HG02763 (cell line): ENCODE data around the gene CENPL.
A peak's percentile ranks its signal among the peaks of the same experiment; 100 is the strongest.
"Not testable (repeated sequence)": the region's sequence is repeated elsewhere in the genome, so short reads cannot be mapped to it uniquely, and the experiment has no call there.

Experiments used
- ATAC-seq: cut with Tn5 transposase; IDR thresholded peaks from one replicate; pipeline ENCODE4 v1.9.1; 2021; ENCODE audit warnings: mild to moderate bottlenecking, moderate library complexity; ENCODE audit not compliant: unreplicated experiment

CENPL gene

DNA sequence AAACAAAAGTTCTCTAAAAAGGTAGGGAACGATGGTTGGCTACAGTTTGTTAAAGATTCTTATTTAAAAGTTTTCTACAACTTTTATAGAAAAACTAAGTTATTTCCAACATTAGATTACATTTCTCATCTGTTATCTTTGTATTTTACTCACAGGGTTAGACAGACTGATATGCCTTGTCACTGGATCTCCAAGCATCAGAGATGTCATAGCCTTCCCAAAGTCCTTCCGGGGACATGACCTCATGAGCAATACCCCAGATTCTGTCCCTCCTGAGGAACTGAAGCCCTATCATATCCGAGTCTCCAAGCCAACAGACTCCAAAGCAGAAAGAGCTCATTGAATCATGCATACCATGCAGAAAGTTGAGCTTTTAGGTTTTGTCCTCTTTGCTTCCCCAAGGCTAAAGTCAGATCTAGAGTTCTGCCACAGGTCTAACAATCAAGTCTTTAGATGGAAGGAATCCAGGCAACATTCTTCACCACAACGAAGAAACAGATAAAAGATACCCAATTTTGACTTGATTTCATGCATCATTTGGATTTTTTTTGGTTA, 32.8 kb upstream of the CENPL start:
- no peak for ATAC-seq

DNA sequence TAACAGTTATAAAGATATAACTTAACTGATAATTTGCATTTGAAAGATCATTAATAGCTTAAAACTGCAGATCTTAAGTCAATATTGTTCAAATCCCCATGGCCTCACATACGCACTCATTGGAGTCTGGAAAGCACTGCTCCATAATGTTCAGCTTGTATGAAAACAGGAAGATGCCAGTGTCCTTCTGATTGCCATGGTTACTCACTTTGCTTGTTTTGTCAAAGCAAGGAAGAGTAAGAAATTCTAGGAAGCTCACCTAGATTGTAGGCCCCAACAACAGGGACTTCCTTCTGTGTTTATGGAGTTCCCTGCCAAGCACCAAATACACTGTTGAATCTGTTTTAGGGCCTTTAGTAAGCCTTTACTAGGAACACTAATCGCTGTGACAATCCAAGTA, 32.2 kb upstream of the CENPL start:
- no peak for ATAC-seq

DNA sequence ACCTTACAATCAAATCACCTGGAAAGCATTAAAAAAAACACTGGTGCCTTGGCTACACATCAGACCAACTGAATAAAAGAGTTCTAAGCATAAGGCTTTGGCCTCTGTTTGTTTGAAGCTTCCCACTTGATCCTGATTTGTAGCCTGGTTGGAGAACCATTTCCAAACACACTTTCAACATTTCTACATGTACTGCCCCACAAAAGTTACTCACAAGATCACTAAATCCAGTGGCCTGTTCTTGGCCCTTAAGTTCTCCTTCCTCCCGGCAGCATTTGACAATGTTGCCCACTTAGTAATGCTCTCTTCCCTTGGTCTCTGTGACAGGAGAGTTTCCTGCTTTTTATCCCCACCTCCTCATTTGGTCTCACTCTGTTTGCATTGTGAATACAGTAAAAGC, 31.3 kb upstream of the CENPL start:
- ATAC-seq: no peak

DNA sequence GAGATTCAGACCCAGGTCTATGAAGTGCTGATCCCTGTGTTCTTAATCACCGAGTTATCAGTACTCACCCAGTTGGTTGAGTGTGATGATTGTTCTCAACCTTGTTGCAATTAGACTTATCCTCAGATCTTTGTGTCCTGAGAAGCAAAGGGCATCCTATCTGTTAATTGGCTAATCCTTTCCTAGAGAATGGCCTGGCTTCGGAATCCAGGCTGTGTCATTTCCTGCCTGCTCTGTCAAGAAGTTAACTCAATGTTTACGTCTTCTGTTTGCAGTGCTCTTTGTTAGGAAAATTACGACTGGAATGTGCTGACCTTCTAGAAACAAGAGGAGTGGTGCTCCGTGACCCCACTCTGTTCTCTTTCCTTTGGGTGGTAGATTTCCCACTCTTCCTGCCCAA, 28.4 kb upstream of the CENPL start:
- no peak for ATAC-seq

DNA sequence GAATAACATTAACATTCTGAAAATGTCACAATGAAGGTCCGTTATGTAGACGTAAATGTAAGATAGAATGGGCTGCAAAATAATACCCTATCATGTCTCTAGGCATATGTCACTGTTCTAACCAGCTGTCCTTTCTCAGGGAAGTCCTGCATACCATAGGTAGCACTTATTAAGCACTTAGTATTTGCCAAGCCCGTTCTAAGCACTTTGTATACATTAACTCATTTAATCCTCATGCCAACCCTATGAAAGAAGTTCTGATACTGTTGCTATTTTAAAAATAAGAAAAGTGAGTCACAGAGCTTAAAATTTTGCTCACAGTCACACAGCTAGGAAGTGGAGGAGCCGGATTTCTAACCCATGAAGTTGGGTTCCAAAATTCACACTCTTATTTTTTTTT, 27.4 kb upstream of the CENPL start:
- ATAC-seq: no peak

DNA sequence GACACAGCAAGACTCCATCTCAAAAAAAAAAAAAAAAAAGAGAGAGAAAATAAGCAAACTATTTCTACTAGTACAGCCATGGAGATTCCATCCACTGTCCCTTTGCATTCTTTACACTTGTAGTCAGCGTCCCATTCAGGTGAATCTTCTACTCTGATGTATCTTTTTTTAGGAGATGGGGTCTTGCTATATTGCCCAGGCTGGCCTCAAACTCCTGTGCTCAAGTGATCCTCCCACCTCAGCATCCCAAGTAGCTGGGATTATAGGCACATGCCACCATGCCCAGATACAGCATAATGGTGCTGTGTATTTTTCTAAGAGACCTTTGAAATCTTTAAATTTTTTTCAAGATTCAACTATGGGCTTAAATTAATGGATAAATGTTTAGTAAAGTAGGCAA, 8.1 kb upstream of the CENPL start:
- ATAC-seq: no peak

DNA sequence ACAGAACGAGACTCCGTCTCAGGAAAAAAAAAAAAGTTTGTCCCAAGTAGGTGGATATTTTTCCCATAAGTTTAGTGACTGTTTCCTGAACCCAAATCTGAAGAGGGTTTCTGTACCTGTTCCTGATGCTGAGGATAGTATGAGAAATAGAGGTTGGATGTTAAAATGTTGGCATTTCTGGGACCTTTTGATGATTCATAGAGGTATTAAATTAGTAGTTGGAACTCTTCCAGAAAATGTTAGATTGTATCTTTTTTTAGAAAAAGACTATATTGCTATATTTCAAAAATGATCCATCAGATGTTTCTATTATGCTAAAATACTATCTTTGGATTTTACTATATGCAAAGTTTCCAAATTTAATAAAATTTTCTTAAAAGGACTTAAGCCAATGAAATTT, 2.9 kb upstream of the CENPL start:
- ATAC-seq: no peak

DNA sequence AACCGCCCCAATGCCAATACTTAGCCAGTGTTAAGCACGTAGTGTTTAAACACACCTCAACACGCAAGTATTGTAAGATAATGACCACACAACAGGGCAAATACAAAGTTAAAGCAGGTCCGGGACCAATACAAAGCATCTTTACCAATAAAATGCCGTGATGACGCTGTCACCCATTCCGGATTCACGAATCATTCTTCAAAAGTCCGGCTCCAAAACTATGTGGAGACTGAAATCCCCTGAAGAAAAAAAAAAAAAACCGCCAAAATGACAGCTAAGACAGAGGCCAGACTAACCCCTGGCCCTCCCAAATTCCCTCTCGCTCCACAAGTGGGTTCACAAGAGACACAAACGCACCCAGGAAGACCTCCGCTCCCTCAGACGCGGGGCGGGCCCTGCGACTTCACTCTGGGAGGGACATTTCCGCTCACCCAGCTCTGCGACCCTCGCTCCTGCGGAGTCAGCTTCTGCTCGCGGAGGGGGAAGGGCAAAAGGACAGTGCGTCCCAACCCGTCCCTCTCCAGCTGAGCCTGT, 835 bp downstream of the CENPL start:
- ATAC-seq: peak; percentile 31

DNA sequence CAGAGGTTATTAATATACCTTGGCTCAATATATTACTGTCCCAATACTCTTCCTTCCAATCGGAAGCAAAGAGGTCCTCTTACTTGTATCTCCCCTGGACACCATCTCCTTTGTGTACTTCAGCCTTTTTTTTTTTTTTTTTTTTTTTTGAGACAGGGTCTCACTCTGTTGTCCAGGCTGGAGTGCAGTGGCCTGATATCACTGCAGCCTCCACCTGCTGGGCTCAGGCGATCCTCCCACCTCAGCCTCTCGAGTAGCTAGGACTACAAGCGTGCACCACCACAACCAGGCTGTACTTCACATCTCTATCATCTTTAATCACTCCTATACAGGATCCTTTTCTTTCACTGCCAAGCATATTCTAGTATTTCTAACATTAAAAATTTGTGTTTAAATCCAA, 3.0 kb downstream of the CENPL start:
- ATAC-seq: no peak

DNA sequence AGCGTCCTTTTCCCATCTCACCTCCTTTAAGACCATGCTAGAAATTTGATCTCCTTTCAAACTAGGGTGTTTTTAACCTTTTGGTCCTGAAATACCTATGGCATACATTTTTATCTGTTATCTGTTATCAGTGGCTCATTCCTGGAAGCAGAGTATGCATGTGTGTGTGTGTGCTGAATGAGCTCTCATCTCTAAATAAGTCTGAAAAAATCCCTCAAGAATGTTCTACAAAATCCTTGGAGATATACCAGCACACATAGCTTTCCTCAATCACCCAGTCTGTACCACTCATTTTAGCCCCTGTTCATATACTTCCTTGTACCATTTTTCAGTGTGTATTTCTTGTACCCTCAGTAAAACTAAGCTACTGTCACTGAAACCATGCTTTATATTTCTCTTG, 6.2 kb downstream of the CENPL start:
- no peak for ATAC-seq

DNA sequence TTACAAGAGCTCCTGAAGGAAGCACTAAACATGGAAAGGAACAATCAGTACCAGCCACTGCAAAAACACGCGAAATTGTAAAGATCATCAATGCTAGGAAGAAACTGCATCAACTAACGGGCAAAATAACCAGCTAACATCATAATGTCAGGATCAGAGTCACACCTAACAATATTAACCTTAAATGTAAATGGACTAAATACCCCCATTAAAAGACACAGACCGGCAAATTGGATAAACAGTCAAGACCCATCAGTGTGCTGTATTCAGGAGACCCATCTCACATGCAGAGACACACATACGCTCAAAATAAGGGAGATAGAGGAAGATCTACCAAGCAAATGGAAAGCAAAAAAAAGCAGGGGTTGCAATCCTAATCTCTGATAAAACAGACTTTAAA, 11.0 kb downstream of the CENPL start:
- ATAC-seq: not testable (repeated sequence)

DNA sequence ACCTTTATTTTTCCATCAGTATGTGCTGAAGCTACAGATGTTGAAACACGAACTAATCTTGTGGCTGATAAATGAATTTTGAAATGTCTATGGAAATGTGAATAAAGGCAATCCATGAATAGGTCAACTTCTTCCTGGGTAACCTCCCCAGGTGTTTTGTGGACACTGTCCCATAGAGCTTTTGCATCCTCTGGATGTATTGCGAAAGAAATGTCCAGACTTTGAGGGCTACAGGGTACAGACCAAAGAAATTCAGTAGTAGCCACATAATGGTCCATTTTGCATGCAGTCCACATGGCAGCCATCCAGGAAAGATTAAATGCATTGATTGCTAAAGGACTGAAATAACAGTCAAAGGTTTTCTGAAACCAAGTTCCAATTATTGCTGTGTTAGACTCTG, 21.7 kb downstream of the CENPL start:
- ATAC-seq: no peak

DNA sequence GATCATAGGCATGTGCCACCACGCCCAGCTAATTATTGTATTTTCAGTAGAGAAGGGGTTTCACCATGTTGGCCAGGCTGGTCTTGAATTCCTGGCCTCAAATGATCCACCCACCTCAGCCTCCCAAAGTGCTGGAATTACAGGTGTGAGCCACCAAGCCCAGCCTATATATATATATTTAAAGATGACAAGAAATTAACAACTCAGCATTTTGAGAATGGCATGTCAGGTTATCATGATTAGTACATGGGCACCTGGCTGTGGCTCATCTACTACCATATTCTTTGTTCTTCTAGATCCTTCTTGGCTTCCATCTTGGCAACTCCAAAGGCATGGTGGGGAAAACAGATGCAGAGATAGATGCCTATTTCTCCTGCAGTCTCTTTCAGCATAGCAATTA, 24.7 kb downstream of the CENPL start:
- ATAC-seq: not testable (repeated sequence)

DNA sequence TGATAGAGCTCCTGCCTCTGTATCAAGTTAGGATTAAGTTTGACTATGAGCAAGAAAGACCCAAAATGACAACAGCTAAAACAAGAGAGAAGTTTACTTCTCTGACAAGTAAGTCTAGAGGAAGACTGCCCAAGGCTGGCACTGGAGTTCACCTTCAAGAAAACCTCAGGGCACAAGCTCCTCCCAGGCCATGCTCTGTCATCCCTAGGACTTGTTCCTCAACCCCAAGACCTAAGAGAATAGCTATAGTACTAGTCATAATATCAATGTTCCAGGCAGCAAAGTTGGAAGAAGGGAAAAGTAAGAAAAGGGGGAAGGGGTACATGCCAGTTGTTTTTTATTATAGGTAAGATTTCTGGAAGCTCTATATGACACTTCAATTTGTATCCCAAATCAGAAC, 26.6 kb downstream of the CENPL start:
- no peak for ATAC-seq

DNA sequence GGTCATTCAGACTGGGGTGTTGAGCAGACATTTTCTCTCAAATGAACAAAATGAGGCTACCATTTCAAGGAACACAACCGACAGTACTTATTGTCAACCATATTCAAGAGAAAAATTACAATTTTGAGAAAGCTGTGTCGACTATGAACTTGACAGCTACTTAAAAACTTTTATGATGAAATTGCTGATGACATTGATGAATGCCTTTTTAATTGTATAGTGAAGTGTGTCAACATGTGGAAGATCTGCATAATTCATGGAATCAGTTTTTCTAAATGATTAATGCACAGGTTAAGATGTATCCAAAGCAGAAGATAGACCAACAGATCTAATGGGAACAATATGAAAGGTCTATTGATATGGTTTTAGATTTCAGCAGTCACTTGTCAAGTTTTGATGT, 34.8 kb downstream of the CENPL start:
- ATAC-seq: no peak

DNA sequence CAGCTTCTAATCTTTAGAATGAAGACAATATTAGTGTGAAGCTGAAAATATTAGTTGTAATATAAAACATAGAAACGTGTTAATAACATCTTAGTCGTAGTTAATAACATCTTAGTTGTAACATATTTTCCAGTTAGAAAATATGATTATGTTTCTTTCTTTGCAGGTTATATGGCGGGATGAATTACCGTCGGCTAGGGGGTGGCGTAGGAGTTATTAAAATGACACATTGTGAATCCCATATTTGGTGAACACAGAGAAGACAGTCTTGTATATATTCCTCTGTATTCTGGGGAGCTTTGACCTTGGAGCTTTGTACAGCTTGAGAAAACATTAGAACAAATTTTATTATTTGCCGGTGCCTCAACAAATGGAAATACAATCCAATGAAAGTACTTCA, 39.7 kb downstream of the CENPL start:
- ATAC-seq: no peak

DNA sequence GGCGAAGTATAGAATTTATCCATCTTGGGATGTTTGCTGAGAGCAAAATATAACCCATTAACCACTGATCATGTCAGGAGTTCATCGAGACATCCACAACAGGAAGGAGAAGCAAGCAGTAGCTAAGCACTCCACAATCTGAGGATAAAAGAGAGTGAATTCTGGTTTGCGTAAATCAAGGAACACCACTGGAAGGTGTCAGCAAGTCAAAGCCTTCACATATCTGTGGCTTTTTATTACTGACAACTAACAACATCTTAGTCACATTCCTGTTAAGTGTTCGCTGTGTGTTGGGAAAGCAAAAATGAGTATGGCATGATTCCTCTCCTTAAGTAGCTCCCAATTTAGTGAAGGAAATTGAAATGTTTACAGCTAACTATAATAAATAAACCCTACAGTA, 44.7 kb downstream of the CENPL start:
- no peak for ATAC-seq

DNA sequence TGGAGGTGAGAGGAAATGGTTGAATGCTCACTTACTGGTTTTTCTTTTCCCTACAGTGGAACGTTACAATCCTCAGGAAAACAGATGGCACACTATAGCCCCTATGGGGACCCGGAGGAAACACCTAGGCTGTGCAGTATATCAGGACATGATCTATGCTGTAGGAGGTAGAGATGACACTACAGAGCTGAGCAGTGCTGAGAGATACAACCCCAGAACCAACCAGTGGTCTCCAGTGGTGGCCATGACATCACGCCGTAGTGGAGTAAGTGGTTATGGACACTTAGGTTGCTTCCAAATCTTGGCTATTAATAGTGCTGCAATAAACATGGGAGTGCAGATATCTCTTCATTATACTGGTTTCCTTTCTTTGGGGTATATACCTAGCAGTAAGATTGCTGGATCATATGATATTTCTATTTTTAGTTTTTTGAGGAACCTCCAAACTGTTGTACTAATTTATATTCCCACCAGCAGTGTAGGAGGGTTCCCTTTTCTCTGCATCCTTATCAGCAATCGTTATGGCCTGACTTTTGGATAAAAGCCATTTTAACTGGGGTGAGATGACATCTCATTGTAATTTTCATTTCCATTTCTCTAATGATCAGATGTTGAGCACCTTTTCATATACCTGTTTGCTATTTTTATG, 49.0 kb downstream of the CENPL start:
- no peak for ATAC-seq

DNA sequence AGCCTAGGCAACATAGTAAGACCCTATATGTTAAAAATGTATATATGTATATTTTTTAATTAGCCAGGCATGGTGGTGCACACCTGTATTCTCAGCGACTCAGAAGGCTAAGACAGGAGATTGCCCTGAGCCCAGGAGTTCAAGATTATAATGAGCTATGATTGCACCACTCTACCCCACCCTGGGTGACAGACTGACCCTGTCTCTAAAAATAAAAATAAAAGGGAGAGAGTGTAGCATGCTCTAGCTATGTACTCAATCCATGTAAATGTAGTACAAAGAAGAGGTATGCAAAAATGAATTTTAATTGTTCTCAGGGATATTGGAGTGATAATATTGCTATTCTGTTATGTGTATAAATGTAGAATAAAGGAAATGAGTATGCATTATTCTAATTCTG, 53.1 kb downstream of the CENPL start:
- no peak for ATAC-seq

DNA sequence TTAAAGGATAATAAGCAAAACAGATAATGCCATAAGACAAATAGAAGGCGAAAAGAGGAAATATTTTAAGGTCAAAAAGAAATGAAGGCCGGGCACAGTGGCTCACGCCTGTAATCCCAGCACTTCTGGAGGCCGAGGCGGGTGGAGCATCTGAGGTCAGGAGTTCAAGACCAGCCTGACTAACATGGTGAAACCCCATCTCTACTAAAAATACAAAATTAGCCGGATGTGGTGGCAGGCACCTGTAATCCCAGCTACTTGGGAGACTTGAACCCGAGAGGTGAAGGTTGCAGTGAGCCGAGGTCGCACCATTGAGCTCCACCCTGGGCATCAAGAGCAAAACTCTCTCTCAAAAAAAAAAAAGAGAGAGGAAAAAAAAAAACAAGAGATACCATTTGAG, 54.4 kb downstream of the CENPL start:
- not testable (repeated sequence) for ATAC-seq

DNA sequence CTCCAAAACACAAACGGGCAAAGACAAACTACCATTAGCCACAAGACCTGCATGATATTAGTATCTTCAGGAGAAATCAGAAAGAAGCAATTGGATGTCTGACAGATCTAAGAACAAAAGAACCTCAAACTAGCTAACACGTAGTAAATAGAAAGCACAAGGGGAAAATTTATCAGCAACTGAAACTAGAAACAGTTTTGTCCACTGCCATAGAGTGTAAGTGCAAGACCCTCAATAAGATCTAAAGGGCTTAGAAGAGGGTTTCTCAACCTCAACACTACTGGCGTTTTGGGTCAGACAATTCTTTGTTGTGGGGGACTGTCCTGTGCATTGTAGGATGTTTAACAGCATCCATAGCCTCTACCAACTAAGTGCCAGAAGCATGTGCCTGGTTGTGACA, 55.9 kb downstream of the CENPL start:
- no peak for ATAC-seq

DNA sequence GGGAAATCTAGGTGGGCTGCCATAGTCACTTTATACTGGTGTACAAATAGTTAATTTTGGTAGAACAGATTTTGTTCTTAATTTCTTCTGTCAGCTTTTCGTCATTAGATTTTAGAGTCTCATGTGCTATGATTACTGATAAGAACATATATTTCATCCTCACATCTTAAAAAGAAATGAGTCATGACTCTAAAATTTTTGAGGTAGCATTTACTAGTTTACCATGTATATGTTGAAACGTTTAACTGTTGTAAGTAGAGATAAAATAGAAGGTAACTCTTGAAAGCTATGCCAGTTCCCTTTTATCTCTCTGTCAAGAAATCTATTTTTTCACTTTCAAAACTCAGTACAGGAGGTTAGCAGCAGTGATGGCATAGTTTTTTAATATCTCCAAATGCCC, 56.5 kb downstream of the CENPL start:
- no peak for ATAC-seq

DNA sequence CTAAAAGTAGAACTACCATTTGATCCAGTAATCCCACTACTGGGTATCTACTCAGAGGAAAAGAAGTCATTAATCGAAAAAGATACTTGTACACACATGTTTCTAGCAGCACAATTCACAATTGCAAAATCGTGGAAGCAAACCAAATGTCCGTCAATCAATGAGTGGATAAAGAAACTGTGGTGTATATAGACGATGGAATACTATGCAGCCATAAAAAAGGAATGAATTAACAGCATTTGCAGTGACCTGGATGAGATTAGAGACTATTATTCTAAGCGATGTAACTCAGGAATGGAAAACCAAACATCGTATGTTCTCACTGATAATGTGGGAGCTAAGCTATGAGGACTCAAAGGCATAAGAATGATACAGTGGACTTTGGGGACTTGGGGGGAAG, 60.4 kb downstream of the CENPL start:
- not testable (repeated sequence) for ATAC-seq
